HCT116 (cell line): ENCODE measurements around the gene TEN1. TPM values are rescaled to one million over a fixed set of nuclear protein-coding genes. Genes with fewer than 3 reads are reported as not detected.
A peak's percentile ranks its signal among the peaks of the same experiment; 100 is the strongest.

Source experiments
- ATAC-seq: fragments of 200-7000 bp; cut with Tn5 transposase; 2 replicates; pipeline ENCODE4 v1.9.1; 2020; ENCODE audit warnings: mild to moderate bottlenecking, moderate library complexity
- BruUV-seq: library from RNA; stranded (reverse); fragments of 400-500 nt; replicated peaks from 2 replicates; lab custom pipeline; 2021; lab: Mats Ljungman, UMichigan
- CTCF ChIA-PET: fragments of 300-600 bp; sonication (Branson Sonifier 250); formaldehyde crosslinking; loops from one replicate; lab custom pipeline; 2021; ENCODE audit warnings: antibody characterized with exemption; lab: Charles Lee
- POLR2A ChIA-PET: fragments of 300-600, 350-600 bp; sonication (Branson Sonifier 250); formaldehyde crosslinking; loops from one replicate; lab custom pipeline; 2021; ENCODE audit warnings: antibody characterized with exemption; lab: Charles Lee
- RAD21 ChIA-PET, 2 experiments: fragments of 300-600 bp; sonication (Branson Sonifier 250); formaldehyde crosslinking; loops; one replicate each; lab custom pipeline; 2023; ENCODE audit warnings: low total read pairs in 2 of 2; ENCODE audit not compliant: uncharacterized antibody in 2 of 2, unreplicated experiment in 2 of 2, low non-redundant PET in 1 of 2; lab: Charles Lee
- DNase-seq: peaks from one replicate; pipeline ENCODE4 v3.0.0-alpha.2; 2010; ENCODE audit warnings: low read depth, low spot score
- H2AFZ ChIP-seq: fragments of 200-600 bp; shearing (Covaris generic), sonication (generic); 2 replicates; pipeline ENCODE4 v1.6.1; 2017; ENCODE audit warnings: low read depth, mixed run types, mixed read lengths, antibody characterized with exemption, low read length; ENCODE audit not compliant: poor library complexity, severe bottlenecking
- H3K27ac ChIP-seq: 2 replicates; pipeline ENCODE4 v1.5.1; 2012; ENCODE audit warnings: low read depth, low read length
- H3K27me3 ChIP-seq: fragments of 200-600 bp; sonication (generic); 2 replicates; pipeline ENCODE4 v1.6.1; 2016; ENCODE audit warnings: mixed run types, low read length, mixed read lengths; ENCODE audit not compliant: insufficient read depth
- H3K36me3 ChIP-seq, 2 experiments: fragments of 200-500 bp in 1 of 2; fragments of 200-600 bp in 1 of 2; sonication (Bioruptor generic) in 1 of 2; sonication (generic) in 1 of 2; 2 replicates each; pipeline versions ENCODE4 v1.5.1 to v1.6.1; 2014 to 2016; ENCODE audit warnings: low read length in 2 of 2, inconsistent platforms in 1 of 2, mixed read lengths in 1 of 2, mixed run types in 1 of 2; ENCODE audit not compliant: insufficient read depth in 2 of 2, control insufficient read depth in 1 of 2
- H3K4me1 ChIP-seq, 2 experiments: fragments of 200-600 bp in 1 of 2; sonication (generic) in 1 of 2; 2 replicates each; pipeline versions ENCODE4 v1.5.1 to v1.6.1; 2012 to 2017; ENCODE audit warnings: low read length in 2 of 2, inconsistent platforms in 1 of 2, mild to moderate bottlenecking in 1 of 2, mixed read lengths in 1 of 2, mixed run types in 1 of 2, moderate library complexity in 1 of 2; ENCODE audit not compliant: insufficient read depth in 2 of 2, control insufficient read depth in 1 of 2
- H3K4me2 ChIP-seq: fragments of 200-600 bp; sonication (generic); 2 replicates; pipeline ENCODE4 v1.6.1; 2017; ENCODE audit warnings: mixed run types, low read length, mixed read lengths
- H3K4me3 ChIP-seq, 2 experiments: fragments of 200-600 bp in 1 of 2; sonication (generic) in 1 of 2; replicated peaks in 1 of 2; 2 replicates each; pipeline ENCODE4 v1.5.1; 2011 to 2016; ENCODE audit warnings: low read length in 2 of 2, control low read depth in 1 of 2, low read depth in 1 of 2, mild to moderate bottlenecking in 1 of 2, mixed read lengths in 1 of 2, mixed run types in 1 of 2
- H3K79me2 ChIP-seq: fragments of 200-600 bp; sonication (generic); 2 replicates; pipeline ENCODE4 v1.6.1; 2017; ENCODE audit warnings: mild to moderate bottlenecking, mixed run types, low read length, moderate library complexity, mixed read lengths; ENCODE audit not compliant: insufficient read depth
- H3K9ac ChIP-seq: fragments of 200-600 bp; sonication (generic); 2 replicates; pipeline ENCODE4 v1.6.1; 2016; ENCODE audit warnings: low read length, mixed read lengths
- H3K9me2 ChIP-seq: fragments of 200-600 bp; sonication (generic), shearing (Covaris generic); 2 replicates; pipeline ENCODE4 v1.6.1; 2017; ENCODE audit warnings: mixed run types, mild to moderate bottlenecking, moderate library complexity; ENCODE audit not compliant: insufficient read depth
- H3K9me3 ChIP-seq, 2 experiments: fragments of 200-500 bp in 1 of 2; fragments of 200-600 bp in 1 of 2; sonication (Bioruptor generic) in 1 of 2; sonication (generic) in 1 of 2; 2 replicates each; pipeline ENCODE4 v1.6.1; 2014 to 2017; ENCODE audit warnings: low read length in 2 of 2, mixed read lengths in 2 of 2, inconsistent platforms in 1 of 2, low read depth in 1 of 2, mild to moderate bottlenecking in 1 of 2, mixed run types in 1 of 2, moderate library complexity in 1 of 2; ENCODE audit not compliant: control insufficient read depth in 1 of 2, insufficient read depth in 1 of 2
- H4K20me1 ChIP-seq: fragments of 200-600 bp; sonication (generic), shearing (Covaris generic); 2 replicates; pipeline ENCODE4 v1.6.1; 2017; ENCODE audit warnings: mixed run types, mild to moderate bottlenecking, moderate library complexity; ENCODE audit not compliant: insufficient read depth
- CBX3 ChIP-seq: IDR thresholded peaks from 2 replicates; pipeline ENCODE4 v1.6.1; 2012; ENCODE audit warnings: low read depth
- CEBPB ChIP-seq: IDR thresholded peaks from 2 replicates; pipeline ENCODE4 v1.6.1; 2012; ENCODE audit warnings: low read depth
- JUND ChIP-seq: IDR thresholded peaks from 2 replicates; pipeline ENCODE4 v1.6.1; 2012
- POLR2AphosphoS5 ChIP-seq: IDR thresholded peaks from 2 replicates; pipeline ENCODE4 v1.6.1; 2011; ENCODE audit warnings: mild to moderate bottlenecking, low read depth, low read length, moderate library complexity
- SIN3A ChIP-seq: IDR thresholded peaks from 2 replicates; pipeline ENCODE4 v1.6.1; 2012; ENCODE audit warnings: low read depth
- SRF ChIP-seq: IDR thresholded peaks from 2 replicates; pipeline ENCODE4 v1.6.1; 2012; ENCODE audit warnings: low read depth
- TCF7L2 ChIP-seq: IDR thresholded peaks from 2 replicates; pipeline ENCODE4 v1.7.0; 2011; ENCODE audit warnings: borderline replicate concordance, inconsistent platforms; ENCODE audit not compliant: insufficient read depth, insufficient read length; ENCODE audit errors: extremely low read depth
- YY1 ChIP-seq: IDR thresholded peaks from 2 replicates; pipeline ENCODE4 v1.6.1; 2011; ENCODE audit warnings: low read length, low read depth, moderate library complexity, mild to moderate bottlenecking; ENCODE audit not compliant: insufficient replicate concordance; ENCODE audit errors: extremely low read depth
- ZFX ChIP-seq: fragments of 450-650 bp; IDR thresholded peaks from 2 replicates; pipeline ENCODE4 v1.6.1; 2017
- intact Hi-C: fragments of 100-400 bp; cut with micrococcal nuclease; formaldehyde crosslinking; loops from 2 replicates; pipeline ENCODE4 v1.10.0; 2022
- total RNA-seq: library from RNA; stranded (reverse); gene quantifications from one replicate; pipeline ENCODE4 v1.2.1, GENCODE V29; 2021; ENCODE audit not compliant: unreplicated experiment
- TF ChIP-seq, protein P1 (sequence below): IDR thresholded peaks from 2 replicates; pipeline ENCODE4 v1.6.1; 2012; ENCODE audit warnings: low read depth

The TEN1 gene
- total RNA-seq, 1 experiment from 2014 or later = 18.5 TPM

DNA sequence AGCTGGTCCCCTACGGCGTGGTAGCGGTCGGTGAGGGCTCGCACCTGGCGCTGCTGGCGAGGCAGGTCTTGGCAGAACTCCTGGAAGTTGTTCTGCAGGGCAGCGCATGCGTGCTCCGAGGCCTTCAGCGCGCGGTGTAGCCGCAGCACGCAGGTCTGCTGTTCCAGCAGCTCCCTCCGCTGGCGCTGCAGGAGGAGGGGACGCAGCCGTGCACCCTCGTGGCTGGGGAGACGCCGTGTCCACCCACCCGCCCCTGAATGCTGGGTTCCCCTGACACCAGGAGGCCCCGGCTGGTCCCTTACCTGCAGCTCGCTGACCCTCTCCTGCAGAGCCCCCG lies 35.9 kb downstream of the TEN1 start:
- Histone ChIP-seq H3K27ac (peak overlapping the region; percentile 12; the same call in 1 of the 2 replicates), H3K27me3 (no peaks in the 10 kb centered on the region), H3K9me2 (no peaks in the 10 kb centered on the region), H3K4me3 (no peak overlapping the region), H3K9me3 (no peaks in the 10 kb centered on the region), H3K4me1 (peaks cover 0 to 3% of the 10 kb centered on the region in 2 experiments; a peak in 1 of 4 replicates), H3K9ac (no peak overlapping the region), H3K79me2 (no peaks in the 10 kb centered on the region), H3K36me3 (peaks cover 37 to 39% of the 10 kb centered on the region in 2 experiments; a peak in 3 of 4 replicates), H4K20me1 (no peaks in the 10 kb centered on the region), H2AFZ (no peak overlapping the region), H3K4me2 (no peak overlapping the region)
- no peak for TF ChIP-seq ZFX
- TF ChIP-seq CEBPB = no peak
- TF ChIP-seq POLR2AphosphoS5 = no peak
- no peak for TF ChIP-seq SIN3A
- no peak for TF ChIP-seq YY1
- TF ChIP-seq CBX3 = no peak
- no peak for TF ChIP-seq TCF7L2
- TF ChIP-seq, protein P1, sequence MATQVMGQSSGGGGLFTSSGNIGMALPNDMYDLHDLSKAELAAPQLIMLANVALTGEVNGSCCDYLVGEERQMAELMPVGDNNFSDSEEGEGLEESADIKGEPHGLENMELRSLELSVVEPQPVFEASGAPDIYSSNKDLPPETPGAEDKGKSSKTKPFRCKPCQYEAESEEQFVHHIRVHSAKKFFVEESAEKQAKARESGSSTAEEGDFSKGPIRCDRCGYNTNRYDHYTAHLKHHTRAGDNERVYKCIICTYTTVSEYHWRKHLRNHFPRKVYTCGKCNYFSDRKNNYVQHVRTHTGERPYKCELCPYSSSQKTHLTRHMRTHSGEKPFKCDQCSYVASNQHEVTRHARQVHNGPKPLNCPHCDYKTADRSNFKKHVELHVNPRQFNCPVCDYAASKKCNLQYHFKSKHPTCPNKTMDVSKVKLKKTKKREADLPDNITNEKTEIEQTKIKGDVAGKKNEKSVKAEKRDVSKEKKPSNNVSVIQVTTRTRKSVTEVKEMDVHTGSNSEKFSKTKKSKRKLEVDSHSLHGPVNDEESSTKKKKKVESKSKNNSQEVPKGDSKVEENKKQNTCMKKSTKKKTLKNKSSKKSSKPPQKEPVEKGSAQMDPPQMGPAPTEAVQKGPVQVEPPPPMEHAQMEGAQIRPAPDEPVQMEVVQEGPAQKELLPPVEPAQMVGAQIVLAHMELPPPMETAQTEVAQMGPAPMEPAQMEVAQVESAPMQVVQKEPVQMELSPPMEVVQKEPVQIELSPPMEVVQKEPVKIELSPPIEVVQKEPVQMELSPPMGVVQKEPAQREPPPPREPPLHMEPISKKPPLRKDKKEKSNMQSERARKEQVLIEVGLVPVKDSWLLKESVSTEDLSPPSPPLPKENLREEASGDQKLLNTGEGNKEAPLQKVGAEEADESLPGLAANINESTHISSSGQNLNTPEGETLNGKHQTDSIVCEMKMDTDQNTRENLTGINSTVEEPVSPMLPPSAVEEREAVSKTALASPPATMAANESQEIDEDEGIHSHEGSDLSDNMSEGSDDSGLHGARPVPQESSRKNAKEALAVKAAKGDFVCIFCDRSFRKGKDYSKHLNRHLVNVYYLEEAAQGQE = no peak
- TF ChIP-seq SRF = no peak
- no peak for TF ChIP-seq JUND
- intact Hi-C loops = loop anchor here (1.0 to 5.0 kb wide), 5 partner anchors 57 to 284 kb away; partner anchors contain the start of gene SRP68
- ChIA-PET CTCF (interaction anchor here (0.7 to 3.0 kb wide), 22 partner anchors 10 to 289 kb away, joined by 3 to 22 read pairs (median 4); partner anchors contain the start of genes ACOX1, CDK3, EVPL and EXOC7), RAD21 (interaction anchor here (0.6 to 1.4 kb wide), 4 partner anchors 12 to 265 kb away, joined by 3 to 5 read pairs (median 4); partner anchors contain the start of gene EVPL (in 1 of the 2)), POLR2A (interaction anchor here (1.2 kb wide), 1 partner anchor 14 kb away, joined by 3 read pairs; no protein-coding TSS in a partner anchor)
- BruUV-seq = no TSS peak
- ATAC-seq = 0 out of 2 replicates have a peak, but pooled peaks have one; percentile 1
- DNase-seq = no peak
